Measurements from ENCODE around the gene IMP4.

GRCh38 chr2:130307850-130308249, 34.8 kb upstream of the IMP4 start:
- TF ChIP-seq TCF7L2 (IDR thresholded peaks at IDR 0.05; ENCODE audit: low read depth, low read length), result no peak
- TF ChIP-seq ZSCAN25 (CRISPR knock-in tag; IDR thresholded peaks at IDR 0.05), result no peak
